MCF 10A (cell line): ENCODE measurements around the gene NKD1. TPM values are rescaled to one million over a fixed set of nuclear protein-coding genes. Genes with fewer than 3 reads are reported as not detected.
A peak's percentile ranks its signal among the peaks of the same experiment; 100 is the strongest.

Experiments
- BruUV-seq: library from RNA; stranded (reverse); fragments of 400-500 nt; replicated peaks from 2 replicates; lab custom pipeline; 2021; lab: Mats Ljungman, UMichigan
- CTCF ChIA-PET: fragments of 300-600 bp; sonication (Branson Sonifier 250); formaldehyde crosslinking; extraction: SDS; loops from one replicate; lab custom pipeline; 2021; ENCODE audit warnings: antibody characterized with exemption, inconsistent platforms; lab: Yijun Ruan, JAX
- POLR2A ChIA-PET: fragments of 300-600, 350-650 bp; sonication (Branson Sonifier 250); formaldehyde crosslinking; extraction: SDS; loops from one replicate; lab custom pipeline; 2020; ENCODE audit warnings: antibody characterized with exemption, inconsistent platforms; lab: Yijun Ruan, JAX
- DNase-seq: peaks from one replicate; pipeline ENCODE4 v3.0.0-alpha.2; 2018; ENCODE audit not compliant: unreplicated experiment
- H3K27ac Mint-ChIP-seq: one replicate; pipeline ENCODE4 v1.8.0; 2022; ENCODE audit warnings: mild to moderate bottlenecking, low read depth, mixed read lengths; ENCODE audit not compliant: unreplicated experiment
- H3K27me3 Mint-ChIP-seq: one replicate; pipeline ENCODE4 v1.8.0; 2022; ENCODE audit warnings: mixed read lengths; ENCODE audit not compliant: insufficient read depth, unreplicated experiment
- H3K36me3 Mint-ChIP-seq: one replicate; pipeline ENCODE4 v1.8.0; 2022; ENCODE audit warnings: mild to moderate bottlenecking, moderate library complexity, mixed read lengths; ENCODE audit not compliant: insufficient read depth, unreplicated experiment
- H3K4me1 Mint-ChIP-seq: one replicate; pipeline ENCODE4 v1.8.0; 2022; ENCODE audit warnings: mixed read lengths; ENCODE audit not compliant: insufficient read depth, unreplicated experiment
- H3K4me3 Mint-ChIP-seq: one replicate; pipeline ENCODE4 v1.8.0; 2022; ENCODE audit warnings: mild to moderate bottlenecking, moderate library complexity, mixed read lengths; ENCODE audit not compliant: unreplicated experiment
- H3K9me3 Mint-ChIP-seq: one replicate; pipeline ENCODE4 v1.8.0; 2022; ENCODE audit warnings: mixed read lengths; ENCODE audit not compliant: unreplicated experiment
- intact Hi-C: fragments of 100-400 bp; cut with micrococcal nuclease; formaldehyde crosslinking; loops from 2 replicates; pipeline ENCODE4 v1.14.1; 2022
- total RNA-seq: library from RNA; stranded (reverse); gene quantifications from 2 replicates; pipeline ENCODE4 v1.2.3, GENCODE V29; 2022
- TF ChIP-seq, protein P1 (sequence below): fragments of 200-600 bp; IDR thresholded peaks from one replicate; pipeline ENCODE4 v1.8.0; 2022; ENCODE audit warnings: antibody characterized with exemption, mild to moderate bottlenecking; ENCODE audit not compliant: unreplicated experiment

Gene NKD1
- total RNA-seq, 1 experiment from 2014 or later, result 0.07 TPM

DNA sequence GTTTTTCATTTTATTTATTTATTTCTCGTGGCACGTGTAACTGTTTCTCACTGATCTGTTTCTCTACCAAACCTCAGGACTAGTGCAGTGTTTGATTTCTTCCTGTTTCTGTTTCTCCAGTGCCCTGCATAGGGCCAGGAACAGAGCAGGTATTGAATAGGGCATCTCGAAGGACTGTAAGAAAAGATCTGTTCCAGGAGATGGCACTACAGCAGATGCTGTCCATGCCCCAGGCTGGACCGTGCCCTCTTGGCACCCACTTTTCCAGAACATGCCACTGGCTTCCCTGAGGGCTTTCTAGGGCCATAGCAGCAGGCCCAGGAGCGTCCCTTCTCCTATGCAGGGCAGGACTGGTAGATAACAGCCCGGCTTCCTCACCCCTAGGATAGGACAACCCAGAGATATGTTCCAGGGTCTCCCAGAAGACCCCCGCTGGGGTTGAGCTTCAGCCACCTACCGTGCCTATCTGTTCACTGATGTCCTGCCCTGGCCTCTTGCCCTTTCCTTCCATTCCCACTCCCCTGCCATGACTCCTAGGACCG is 128.6 kb downstream of the NKD1 start:
- intact Hi-C loops, result loop anchor here (1.0 kb wide), 1 partner anchor 130 kb away; no protein-coding TSS in a partner anchor
- CTCF ChIA-PET, result interaction anchor here (0.6 to 8.1 kb wide), 8 partner anchors 10 to 654 kb away, joined by 3 to 98 read pairs (median 4); no protein-coding TSS in a partner anchor
- BruUV-seq, result no TSS peak
- TF ChIP-seq, protein P1, sequence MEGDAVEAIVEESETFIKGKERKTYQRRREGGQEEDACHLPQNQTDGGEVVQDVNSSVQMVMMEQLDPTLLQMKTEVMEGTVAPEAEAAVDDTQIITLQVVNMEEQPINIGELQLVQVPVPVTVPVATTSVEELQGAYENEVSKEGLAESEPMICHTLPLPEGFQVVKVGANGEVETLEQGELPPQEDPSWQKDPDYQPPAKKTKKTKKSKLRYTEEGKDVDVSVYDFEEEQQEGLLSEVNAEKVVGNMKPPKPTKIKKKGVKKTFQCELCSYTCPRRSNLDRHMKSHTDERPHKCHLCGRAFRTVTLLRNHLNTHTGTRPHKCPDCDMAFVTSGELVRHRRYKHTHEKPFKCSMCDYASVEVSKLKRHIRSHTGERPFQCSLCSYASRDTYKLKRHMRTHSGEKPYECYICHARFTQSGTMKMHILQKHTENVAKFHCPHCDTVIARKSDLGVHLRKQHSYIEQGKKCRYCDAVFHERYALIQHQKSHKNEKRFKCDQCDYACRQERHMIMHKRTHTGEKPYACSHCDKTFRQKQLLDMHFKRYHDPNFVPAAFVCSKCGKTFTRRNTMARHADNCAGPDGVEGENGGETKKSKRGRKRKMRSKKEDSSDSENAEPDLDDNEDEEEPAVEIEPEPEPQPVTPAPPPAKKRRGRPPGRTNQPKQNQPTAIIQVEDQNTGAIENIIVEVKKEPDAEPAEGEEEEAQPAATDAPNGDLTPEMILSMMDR, result no peak
- Mint-ChIP-seq H3K4me3 (no peak overlapping the region), H3K9me3 (peaks cover 9% of the 10 kb centered on the region), H3K27me3 (no peaks in the 10 kb centered on the region), H3K27ac (no peak overlapping the region), H3K36me3 (no peaks in the 10 kb centered on the region), H3K4me1 (no peaks in the 10 kb centered on the region)
- POLR2A ChIA-PET, result interaction anchor here (0.6 kb wide), 1 partner anchor 1064 kb away, joined by 3 read pairs; no protein-coding TSS in a partner anchor
- no peak for DNase-seq

DNA sequence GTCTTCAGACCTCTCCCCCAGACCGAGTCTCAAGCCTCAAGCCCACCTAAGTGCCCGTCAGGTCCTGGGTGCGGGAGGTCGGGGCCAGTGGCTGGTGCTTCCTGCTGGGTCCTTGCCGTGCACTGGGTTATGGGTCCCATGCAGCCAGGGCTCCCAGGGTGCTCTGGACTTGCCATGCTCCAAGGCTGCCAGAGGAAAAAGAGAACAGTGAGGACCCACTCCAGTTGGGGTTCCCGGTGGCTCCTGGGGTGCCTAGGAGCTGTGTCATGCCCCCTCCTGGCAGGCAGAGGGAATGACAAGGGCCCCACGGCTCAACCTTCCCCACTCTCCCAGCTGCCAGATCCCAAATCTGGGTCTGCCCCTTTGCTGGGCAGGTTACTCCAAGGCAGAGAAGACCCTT is 129.2 kb downstream of the NKD1 start:
- no peak for DNase-seq
- ChIA-PET CTCF (interaction anchor here (0.6 to 8.1 kb wide), 12 partner anchors 10 to 655 kb away, joined by 3 to 98 read pairs (median 4); no protein-coding TSS in a partner anchor), POLR2A (interaction anchor here (1.2 kb wide), 1 partner anchor 11 kb away, joined by 3 read pairs; no protein-coding TSS in a partner anchor)
- BruUV-seq, result no TSS peak
- TF ChIP-seq, protein P1, result peak; percentile 36
- Mint-ChIP-seq H3K4me1 (no peaks in the 10 kb centered on the region), H3K4me3 (no peak overlapping the region), H3K27ac (no peak overlapping the region), H3K9me3 (peaks cover 8% of the 10 kb centered on the region), H3K36me3 (no peaks in the 10 kb centered on the region), H3K27me3 (no peaks in the 10 kb centered on the region)
- intact Hi-C loops, result no loop called here

DNA sequence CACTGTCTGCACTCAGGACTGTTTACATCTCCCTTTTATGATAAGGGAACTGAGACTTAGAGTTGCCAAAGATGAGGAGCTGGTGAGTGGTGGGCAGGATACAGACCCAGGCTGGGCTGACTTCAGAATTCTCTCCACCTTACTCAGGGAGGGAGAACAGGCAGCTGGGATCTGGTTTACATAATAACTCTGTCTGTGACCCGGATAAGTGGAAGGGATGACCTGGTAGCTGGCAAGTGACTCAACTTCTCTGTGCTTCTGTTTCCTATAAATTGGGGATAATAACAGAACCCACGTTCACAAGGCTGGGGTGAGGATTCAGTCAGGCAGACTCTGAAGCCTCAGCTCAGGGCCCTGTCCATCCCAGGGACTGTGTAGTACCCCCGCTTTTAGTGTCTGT is 130.3 kb downstream of the NKD1 start:
- no TSS peak for BruUV-seq
- H3K36me3 Mint-ChIP-seq, result no peaks in the 10 kb centered on the region
- H3K27me3 Mint-ChIP-seq, result no peaks in the 10 kb centered on the region
- no peaks in the 10 kb centered on the region for H3K4me1 Mint-ChIP-seq
- TF ChIP-seq, protein P1, result no peak
- no peak overlapping the region for H3K4me3 Mint-ChIP-seq
- intact Hi-C loops, result no loop called here
- CTCF ChIA-PET, result interaction anchor here (0.5 to 8.1 kb wide), 11 partner anchors 13 to 466 kb away, joined by 3 to 98 read pairs (median 4); no protein-coding TSS in a partner anchor
- POLR2A ChIA-PET, result interaction anchor here (0.8 to 1.2 kb wide), 2 partner anchors 9 to 311 kb away, joined by 3 read pairs; no protein-coding TSS in a partner anchor
- no peak for DNase-seq
- H3K9me3 Mint-ChIP-seq, result no peaks in the 10 kb centered on the region
- H3K27ac Mint-ChIP-seq, result no peak overlapping the region

DNA sequence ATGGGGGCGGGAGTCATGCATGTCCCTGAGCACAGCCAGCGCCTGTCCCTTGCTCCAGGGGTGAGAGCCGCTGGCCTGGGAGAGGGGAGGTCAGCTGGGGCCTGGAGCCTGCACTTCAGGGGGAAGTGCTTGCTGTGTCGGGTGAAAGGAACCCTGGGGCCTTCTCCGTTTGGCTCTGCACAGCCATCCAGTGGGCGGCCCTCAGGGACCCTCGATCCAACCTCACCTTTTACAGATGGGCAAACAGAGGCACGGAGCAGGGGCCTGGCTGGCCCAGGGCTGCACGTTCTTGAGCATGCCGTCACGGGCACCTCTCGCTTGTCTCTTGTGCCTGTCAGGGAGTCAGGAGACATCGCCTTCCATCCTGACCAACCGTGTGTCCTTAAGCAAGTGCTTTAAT is 131.1 kb downstream of the NKD1 start:
- Mint-ChIP-seq H3K27me3 (no peaks in the 10 kb centered on the region), H3K9me3 (no peaks in the 10 kb centered on the region), H3K36me3 (no peaks in the 10 kb centered on the region), H3K4me1 (no peaks in the 10 kb centered on the region), H3K4me3 (no peak overlapping the region), H3K27ac (no peak overlapping the region)
- TF ChIP-seq, protein P1, result no peak
- ChIA-PET POLR2A (interaction anchor here (0.8 kb wide), 1 partner anchor 312 kb away, joined by 3 read pairs; no protein-coding TSS in a partner anchor), CTCF (interaction anchor here (0.6 to 8.1 kb wide), 7 partner anchors 8 to 305 kb away, joined by 3 to 98 read pairs (median 5); no protein-coding TSS in a partner anchor)
- intact Hi-C loops, result no loop called here
- BruUV-seq, result no TSS peak
- no peak for DNase-seq
